ENCODE results near the gene PRDM16.

The PRDM16 gene

DNA sequence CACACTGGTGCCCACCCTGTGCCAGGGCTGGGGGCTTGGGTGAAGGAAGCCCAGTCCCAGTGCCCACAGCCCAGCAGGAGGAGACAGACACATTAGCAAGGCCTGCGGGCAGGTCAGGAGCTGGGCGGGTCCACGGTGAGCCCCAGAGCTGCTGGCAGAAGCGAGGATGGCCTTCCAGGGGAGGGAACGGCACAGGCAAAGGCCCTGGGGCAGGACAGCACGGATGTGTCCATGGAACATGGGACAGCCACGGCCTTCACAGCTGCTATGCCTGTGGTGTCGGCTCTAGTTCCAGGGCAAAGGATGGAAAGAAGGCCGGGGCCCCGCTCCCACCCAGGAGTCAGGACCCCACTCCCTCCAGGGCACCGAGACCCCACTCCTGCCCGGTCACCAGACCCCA is 220.5 kb downstream of the PRDM16 start:
- no peak for DNase-seq (ENCODE audit: extremely low read depth, insufficient read length)
- no peaks in the 10 kb centered on the region for H3K27me3 ChIP-seq (replicated peaks; ENCODE audit: control insufficient read depth, insufficient read depth, low read length)
- no peaks in the 10 kb centered on the region for H3K36me3 ChIP-seq (ENCODE audit: control insufficient read depth, insufficient read depth, low read length)
- no peak overlapping the region for H3K4me3 ChIP-seq (replicated peaks; ENCODE audit: low read depth, low read length)
- TF ChIP-seq, protein P1, sequence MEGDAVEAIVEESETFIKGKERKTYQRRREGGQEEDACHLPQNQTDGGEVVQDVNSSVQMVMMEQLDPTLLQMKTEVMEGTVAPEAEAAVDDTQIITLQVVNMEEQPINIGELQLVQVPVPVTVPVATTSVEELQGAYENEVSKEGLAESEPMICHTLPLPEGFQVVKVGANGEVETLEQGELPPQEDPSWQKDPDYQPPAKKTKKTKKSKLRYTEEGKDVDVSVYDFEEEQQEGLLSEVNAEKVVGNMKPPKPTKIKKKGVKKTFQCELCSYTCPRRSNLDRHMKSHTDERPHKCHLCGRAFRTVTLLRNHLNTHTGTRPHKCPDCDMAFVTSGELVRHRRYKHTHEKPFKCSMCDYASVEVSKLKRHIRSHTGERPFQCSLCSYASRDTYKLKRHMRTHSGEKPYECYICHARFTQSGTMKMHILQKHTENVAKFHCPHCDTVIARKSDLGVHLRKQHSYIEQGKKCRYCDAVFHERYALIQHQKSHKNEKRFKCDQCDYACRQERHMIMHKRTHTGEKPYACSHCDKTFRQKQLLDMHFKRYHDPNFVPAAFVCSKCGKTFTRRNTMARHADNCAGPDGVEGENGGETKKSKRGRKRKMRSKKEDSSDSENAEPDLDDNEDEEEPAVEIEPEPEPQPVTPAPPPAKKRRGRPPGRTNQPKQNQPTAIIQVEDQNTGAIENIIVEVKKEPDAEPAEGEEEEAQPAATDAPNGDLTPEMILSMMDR (IDR thresholded peaks at IDR 0.05; ENCODE audit: insufficient read depth, low read length, poor library complexity, severe bottlenecking), result no peak

DNA sequence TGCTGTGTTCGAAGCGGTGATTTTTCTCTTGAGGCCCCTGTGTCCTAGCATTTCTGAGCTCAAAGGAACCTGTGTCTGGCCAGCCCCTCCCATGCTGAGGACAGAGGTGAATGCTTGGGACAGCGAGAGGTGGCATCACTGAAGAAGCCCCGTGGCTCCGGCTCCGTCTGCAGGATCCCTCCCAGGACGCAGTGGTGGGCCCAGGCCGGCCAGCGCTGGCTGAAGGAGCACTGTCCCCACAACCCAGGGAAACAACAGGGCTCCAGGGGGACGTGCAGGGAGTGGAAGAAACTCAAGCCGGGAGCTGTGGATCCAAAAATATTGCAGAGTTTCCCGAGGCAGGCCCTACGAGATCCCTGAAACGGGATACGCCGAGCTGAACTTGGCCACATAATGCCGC is 221.4 kb downstream of the PRDM16 start:
- no peak overlapping the region for H3K4me3 ChIP-seq (replicated peaks; ENCODE audit: low read depth, low read length)
- H3K36me3 ChIP-seq (ENCODE audit: control insufficient read depth, insufficient read depth, low read length), result no peaks in the 10 kb centered on the region
- no peaks in the 10 kb centered on the region for H3K27me3 ChIP-seq (replicated peaks; ENCODE audit: control insufficient read depth, insufficient read depth, low read length)
- TF ChIP-seq, protein P1 (IDR thresholded peaks at IDR 0.05; ENCODE audit: insufficient read depth, low read length, poor library complexity, severe bottlenecking), result no peak
- no peak for DNase-seq (ENCODE audit: extremely low read depth, insufficient read length)

DNA sequence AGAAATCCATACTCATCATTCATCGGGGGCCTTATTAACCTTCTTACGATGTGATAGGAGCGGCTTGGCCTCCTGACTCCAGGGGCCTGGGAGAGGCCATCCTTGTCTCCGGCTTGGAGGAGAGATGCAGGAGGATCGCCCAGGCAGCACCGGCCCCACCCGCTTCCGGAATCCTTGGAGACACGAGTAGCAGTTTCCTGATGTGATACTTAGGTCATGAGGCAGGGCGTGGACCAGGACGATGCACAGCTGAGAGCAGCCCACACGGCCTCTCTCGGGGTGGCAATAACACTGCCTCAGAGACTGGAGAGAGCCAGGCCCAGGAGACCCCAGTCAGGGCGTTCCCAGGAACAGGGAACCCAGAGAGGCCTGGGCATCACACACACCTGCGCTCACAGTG is 221.9 kb downstream of the PRDM16 start:
- DNase-seq (ENCODE audit: extremely low read depth, insufficient read length), result no peak
- TF ChIP-seq, protein P1 (IDR thresholded peaks at IDR 0.05; ENCODE audit: insufficient read depth, low read length, poor library complexity, severe bottlenecking), result no peak
- Histone ChIP-seq H3K4me3 (replicated peaks; ENCODE audit: low read depth, low read length) (no peak overlapping the region), H3K27me3 (replicated peaks; ENCODE audit: control insufficient read depth, insufficient read depth, low read length) (no peaks in the 10 kb centered on the region), H3K36me3 (ENCODE audit: control insufficient read depth, insufficient read depth, low read length) (no peaks in the 10 kb centered on the region)

DNA sequence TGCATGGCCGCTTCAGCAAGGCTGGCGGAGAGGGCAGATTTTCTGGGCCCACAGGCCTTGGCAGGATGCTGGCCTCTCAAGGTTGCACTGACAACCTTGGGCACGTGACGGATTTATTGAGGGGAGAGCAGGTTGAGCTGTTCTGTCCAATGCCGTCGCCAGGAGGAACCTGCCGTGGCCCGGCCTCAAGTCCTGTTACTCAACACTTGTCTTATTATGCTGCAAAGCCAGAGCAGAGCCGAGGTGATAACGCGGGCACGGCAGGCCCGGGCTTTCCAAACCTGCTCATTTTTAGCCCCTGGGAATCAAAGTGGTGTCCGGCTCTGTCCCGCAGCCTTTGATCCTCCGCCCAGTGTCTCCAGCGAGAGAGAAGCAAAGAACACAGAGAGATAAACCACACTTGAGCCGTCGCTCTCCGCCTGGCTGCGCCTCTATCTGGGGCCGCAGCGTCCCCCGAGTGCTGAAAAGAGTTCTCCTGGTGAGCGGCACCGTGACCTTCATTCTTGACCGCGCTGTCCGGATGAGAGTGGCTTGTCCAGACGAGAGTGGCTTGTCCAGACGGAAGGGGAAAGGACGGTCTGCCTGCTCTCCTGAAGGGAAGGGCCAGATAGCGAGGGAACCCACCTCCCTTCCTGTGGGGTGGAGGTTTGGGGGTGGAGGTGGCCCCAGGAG is 223.2 kb downstream of the PRDM16 start:
- no peaks in the 10 kb centered on the region for H3K27me3 ChIP-seq (replicated peaks; ENCODE audit: control insufficient read depth, insufficient read depth, low read length)
- no peaks in the 10 kb centered on the region for H3K36me3 ChIP-seq (ENCODE audit: control insufficient read depth, insufficient read depth, low read length)
- DNase-seq (ENCODE audit: extremely low read depth, insufficient read length), result no peak
- TF ChIP-seq, protein P1 (IDR thresholded peaks at IDR 0.05; ENCODE audit: insufficient read depth, low read length, poor library complexity, severe bottlenecking), result no peak
- H3K4me3 ChIP-seq (replicated peaks; ENCODE audit: low read depth, low read length), result no peak overlapping the region

DNA sequence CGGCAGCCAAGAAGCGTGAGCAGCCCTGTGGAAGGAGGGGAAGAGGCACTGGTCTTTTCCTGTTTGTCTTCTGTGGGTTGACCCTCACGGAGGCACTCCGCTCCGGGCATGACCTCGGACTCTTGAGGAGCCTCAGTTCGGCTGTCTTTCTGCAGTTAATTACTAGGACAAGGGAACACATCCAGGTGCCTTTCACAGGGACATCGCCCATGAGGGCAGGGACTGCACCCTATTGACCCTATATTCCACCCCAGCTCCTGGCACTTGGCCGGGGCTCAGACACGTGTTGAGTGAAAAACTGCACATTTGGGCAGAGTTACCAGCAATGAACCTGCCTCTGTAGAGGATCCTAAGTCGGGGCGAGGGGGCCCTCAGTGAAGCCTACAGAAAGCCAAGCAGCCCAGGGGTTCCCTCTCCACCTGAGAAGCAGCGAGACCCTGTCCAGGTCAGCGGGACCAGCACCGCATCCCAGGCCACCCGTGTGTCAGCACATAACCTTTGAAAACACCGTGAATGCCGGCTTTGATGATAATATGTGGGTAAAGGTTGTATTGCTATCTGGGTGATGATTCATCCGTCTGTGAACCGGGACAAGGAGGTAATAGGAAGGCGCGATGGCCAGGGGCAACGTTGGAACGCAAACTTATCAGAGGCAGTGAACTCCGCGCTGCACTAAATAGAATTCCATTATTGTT is 224.0 kb downstream of the PRDM16 start:
- Histone ChIP-seq H3K36me3 (ENCODE audit: control insufficient read depth, insufficient read depth, low read length) (no peaks in the 10 kb centered on the region), H3K4me3 (replicated peaks; ENCODE audit: low read depth, low read length) (no peak overlapping the region), H3K27me3 (replicated peaks; ENCODE audit: control insufficient read depth, insufficient read depth, low read length) (no peaks in the 10 kb centered on the region)
- TF ChIP-seq, protein P1 (IDR thresholded peaks at IDR 0.05; ENCODE audit: insufficient read depth, low read length, poor library complexity, severe bottlenecking), result no peak
- DNase-seq (ENCODE audit: extremely low read depth, insufficient read length), result no peak

Data from GM06990 (cell line).